HG03520 (cell line): Measurements from ENCODE around the gene HIGD1C.
"Not testable (repeated sequence)": the region's sequence is repeated elsewhere in the genome, so short reads cannot be mapped to it uniquely, and the experiment has no call there.

Experiments
- ATAC-seq: cut with Tn5 transposase; IDR thresholded peaks from one replicate; pipeline ENCODE4 v1.9.1; 2021; ENCODE audit warnings: mild to moderate bottlenecking, moderate library complexity; ENCODE audit not compliant: unreplicated experiment

HIGD1C gene

DNA sequence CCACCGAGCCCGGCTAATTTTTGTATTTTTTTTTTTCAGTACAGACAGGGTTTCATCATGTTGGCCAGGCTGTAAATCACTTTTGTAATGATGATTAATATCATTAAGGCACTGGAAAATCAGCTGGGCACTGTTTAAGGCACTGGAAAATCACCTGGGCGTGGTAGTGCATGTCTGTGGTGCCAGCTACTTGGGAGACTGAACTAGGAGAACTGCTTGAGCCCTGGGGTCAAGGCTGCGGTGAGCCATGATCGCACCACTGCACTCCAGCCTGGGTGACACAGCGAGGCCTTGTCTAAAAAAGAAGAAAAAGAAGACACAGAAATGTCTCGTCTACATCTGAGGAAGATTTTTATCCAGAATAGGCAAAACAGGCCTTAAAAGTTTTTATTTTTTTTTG lies 61.1 kb downstream of the HIGD1C start:
- no peak for ATAC-seq

DNA sequence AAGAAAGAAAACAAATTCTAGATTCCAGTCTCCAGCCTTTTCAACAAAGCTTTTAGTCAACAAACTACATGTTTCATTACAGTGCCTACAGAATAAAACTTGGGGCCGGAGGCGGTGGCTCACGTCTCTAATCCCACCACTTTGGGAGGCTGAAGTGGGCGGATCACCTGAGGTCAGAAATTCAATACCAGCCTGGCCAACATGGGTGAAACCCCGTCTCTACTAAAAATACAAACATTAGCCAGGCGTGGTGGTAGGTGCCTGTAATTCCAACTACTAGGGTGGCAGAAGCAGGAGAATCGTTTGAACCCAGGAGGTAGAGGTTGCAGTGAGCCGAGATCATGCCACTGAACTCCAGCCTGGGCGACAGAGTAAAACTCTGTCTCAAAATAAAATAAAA lies 62.1 kb downstream of the HIGD1C start:
- not testable (repeated sequence) for ATAC-seq

DNA sequence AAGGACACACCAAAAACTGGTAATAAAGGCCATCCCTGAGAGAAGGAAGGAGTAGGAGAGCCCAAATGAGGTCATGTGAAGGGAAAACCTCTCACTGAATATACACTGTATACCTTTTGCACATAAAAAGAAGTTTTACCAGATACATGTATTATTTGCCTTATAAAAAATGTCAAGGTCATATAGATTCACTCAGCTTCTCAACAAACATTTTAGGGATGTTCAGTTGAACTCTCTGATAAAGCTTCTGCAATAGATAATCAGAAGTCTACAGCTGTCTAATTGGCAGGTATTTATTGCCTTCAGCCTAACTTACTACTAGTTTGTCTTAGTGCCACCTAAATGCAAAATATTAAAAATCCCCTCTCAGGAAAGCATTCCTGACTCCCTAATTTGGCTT lies 65.1 kb downstream of the HIGD1C start:
- no peak for ATAC-seq

DNA sequence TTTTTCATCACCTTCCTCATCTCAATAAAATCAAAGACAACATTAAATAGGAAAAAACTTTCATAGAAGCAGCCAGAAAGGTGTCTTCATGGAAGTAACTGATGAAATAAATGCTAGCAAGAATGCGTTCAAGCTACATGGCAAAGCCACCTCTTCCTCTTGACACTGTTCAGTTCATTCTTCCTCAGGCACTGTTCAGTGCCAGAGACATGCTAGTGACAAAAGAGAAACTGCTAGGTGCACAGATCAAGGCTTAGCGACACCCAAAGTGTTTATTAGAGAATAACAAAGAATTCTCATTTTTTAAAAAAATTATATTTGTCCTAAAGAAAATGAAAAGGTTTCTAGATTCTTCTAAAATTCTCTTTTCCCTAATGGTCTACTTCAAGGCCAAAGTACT lies 66.6 kb downstream of the HIGD1C start:
- no peak for ATAC-seq

DNA sequence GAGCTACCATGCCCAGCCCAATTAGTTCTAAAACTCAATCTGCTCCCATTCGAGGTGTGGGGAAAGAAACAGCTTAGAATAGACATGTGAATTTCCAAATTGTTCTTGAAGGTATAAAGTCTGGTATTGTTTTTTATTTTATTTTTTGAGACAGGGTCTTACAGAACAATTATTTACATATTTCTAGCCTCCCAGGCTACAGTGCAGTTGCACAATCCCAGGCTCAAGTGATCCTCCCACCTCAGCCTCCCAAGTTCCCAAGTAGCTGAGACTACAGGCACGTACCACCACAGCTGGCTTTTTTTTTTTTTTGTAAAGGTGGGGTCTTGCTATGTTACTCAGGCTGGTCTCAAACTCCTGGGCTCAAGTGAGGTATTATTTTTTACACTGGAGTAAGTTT lies 67.6 kb downstream of the HIGD1C start:
- no peak for ATAC-seq
